Measurements from ENCODE around the gene MMP19.
"Not testable (repeated sequence)": the region's sequence is repeated elsewhere in the genome, so short reads cannot be mapped to it uniquely, and the experiment has no call there.

The MMP19 gene

GRCh38 chr12:55840581-55841351, 2.0 kb downstream of the MMP19 start:
- no peak overlapping the region for H3K27ac ChIP-seq
- no peak for TF ChIP-seq CTCF (conservative IDR thresholded peaks at IDR 0.05)
- TF ChIP-seq ZFX (IDR thresholded peaks at IDR 0.05), result no peak

- H3K27ac ChIP-seq, result no peak overlapping the region
- TF ChIP-seq ZFX (IDR thresholded peaks at IDR 0.05) (no peak), CTCF (conservative IDR thresholded peaks at IDR 0.05) (no peak)
These were observed 3.2 kb downstream of the MMP19 start for GRCh38 chr12:55839345-55840140.

- H3K27ac ChIP-seq, result no peak overlapping the region
- no peak for TF ChIP-seq CTCF (conservative IDR thresholded peaks at IDR 0.05)
These were observed 4.4 kb downstream of the MMP19 start for GRCh38 chr12:55838361-55838760.

- not testable (repeated sequence) for H3K27ac ChIP-seq
These were observed 8.3 kb downstream of the MMP19 start for GRCh38 chr12:55834400-55834799.

GRCh38 chr12:55833056-55833455, 9.7 kb downstream of the MMP19 start:
- no peak overlapping the region for H3K27ac ChIP-seq
- no peak for TF ChIP-seq CTCF (conservative IDR thresholded peaks at IDR 0.05)

GRCh38 chr12:55831447-55831815, 11.3 kb downstream of the MMP19 start:
- H3K27ac ChIP-seq, result no peak overlapping the region

More at GRCh38 chr12:55831447-55831815, 11.3 kb downstream of the MMP19 start:
- TF ChIP-seq ZFX (IDR thresholded peaks at IDR 0.05) (no peak), CTCF (conservative IDR thresholded peaks at IDR 0.05) (no peak)
